NCI-H526 (cell line): ENCODE measurements around the gene STRN.
A peak's percentile ranks its signal among the peaks of the same experiment; 100 is the strongest.
"Not testable (repeated sequence)": the region's sequence is repeated elsewhere in the genome, so short reads cannot be mapped to it uniquely, and the experiment has no call there.

Experiments
- DNase-seq, 2 experiments: peaks; one replicate each; lab custom pipeline; 2025; lab: John Stamatoyannopoulos, UW

STRN gene

GRCh38 chr2:36906277-36906676 lies 60.1 kb downstream of the STRN start:
- DNase-seq, result no peak

GRCh38 chr2:36904636-36905035 lies 61.7 kb downstream of the STRN start:
- no peak for DNase-seq

- no peak for DNase-seq
These were observed 63.8 kb downstream of the STRN start for GRCh38 chr2:36902385-36903120.

GRCh38 chr2:36892805-36893204 lies 73.5 kb downstream of the STRN start:
- DNase-seq, result no peak

- DNase-seq, result no peak
These were observed 76.5 kb downstream of the STRN start for GRCh38 chr2:36889795-36890194.

- not testable (repeated sequence) for DNase-seq
These were observed 79.2 kb downstream of the STRN start for GRCh38 chr2:36887095-36887494.

- DNase-seq, result no peak
These were observed 79.7 kb downstream of the STRN start for GRCh38 chr2:36886664-36887063.

- no peak for DNase-seq
These were observed 80.7 kb downstream of the STRN start for GRCh38 chr2:36885605-36886004.

- no peak for DNase-seq
These were observed 83.8 kb downstream of the STRN start for GRCh38 chr2:36882532-36882931.

GRCh38 chr2:36881816-36882215 lies 84.5 kb downstream of the STRN start:
- DNase-seq, result no peak

- DNase-seq, result no peak
These were observed 87.9 kb downstream of the STRN start for GRCh38 chr2:36878429-36878828.

- no peak for DNase-seq
These were observed 95.1 kb downstream of the STRN start for GRCh38 chr2:36871068-36871707.

GRCh38 chr2:36869606-36870005 lies 96.7 kb downstream of the STRN start:
- no peak for DNase-seq

GRCh38 chr2:36861896-36862295 lies 104.4 kb downstream of the STRN start:
- DNase-seq, result no peak

GRCh38 chr2:36859366-36859792 lies 107.0 kb downstream of the STRN start:
- DNase-seq, result no peak

GRCh38 chr2:36858551-36859365 lies 107.6 kb downstream of the STRN start:
- no peak for DNase-seq

GRCh38 chr2:36857713-36858112 lies 108.6 kb downstream of the STRN start:
- peak in 1 of 2 experiments; percentile 28 for DNase-seq

GRCh38 chr2:36855429-36855828 lies 110.9 kb downstream of the STRN start:
- no peak for DNase-seq

GRCh38 chr2:36854241-36854640 lies 112.1 kb downstream of the STRN start:
- no peak for DNase-seq

GRCh38 chr2:36849265-36849664 lies 117.1 kb downstream of the STRN start:
- DNase-seq, result no peak

- DNase-seq, result no peak
These were observed 122.5 kb downstream of the STRN start for GRCh38 chr2:36843838-36844237.

GRCh38 chr2:36839976-36840617 lies 126.2 kb downstream of the STRN start:
- DNase-seq, result no peak
